ENCODE measurements around the gene CALHM2. TPM values are rescaled to one million over a fixed set of nuclear protein-coding genes. Genes with fewer than 3 reads are reported as not detected.

CALHM2 gene
- polyA plus RNA-seq, 1 of the 3 experiments (the other 2 are of a cell fraction): 0.10 TPM

DNA sequence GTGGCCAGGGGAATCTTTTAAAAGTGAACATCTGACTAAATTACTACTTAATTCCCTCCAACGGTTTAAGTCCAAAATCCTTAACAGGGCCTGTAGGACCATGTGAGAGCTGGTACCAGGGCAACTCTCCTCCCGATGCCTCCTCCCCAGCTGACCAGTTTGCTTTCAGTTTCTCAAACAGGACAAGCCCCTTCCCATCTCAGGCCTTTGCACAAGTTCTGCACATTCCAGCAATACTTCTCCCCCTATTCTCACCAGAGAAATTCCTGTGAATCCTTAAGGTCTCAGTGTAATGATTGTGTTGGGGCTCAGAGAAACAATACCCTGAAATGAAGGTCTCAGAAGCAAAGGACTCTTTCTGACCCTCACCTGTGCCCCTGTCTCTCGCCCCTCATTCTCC, 14.6 kb upstream of the CALHM2 start:
- no peak for TF ChIP-seq FOSL2 (IDR thresholded peaks at IDR 0.05; ENCODE audit: borderline replicate concordance, low read depth)
- TF ChIP-seq EZH2phosphoT487 (IDR thresholded peaks at IDR 0.05; ENCODE audit: borderline replicate concordance, low read depth): no peak
- TF ChIP-seq JUND (IDR thresholded peaks at IDR 0.05): no peak
- TF ChIP-seq FOXJ3 (CRISPR knock-in tag; IDR thresholded peaks at IDR 0.05): no peak
- no peak for TF ChIP-seq NFIC (IDR thresholded peaks at IDR 0.05; ENCODE audit: borderline replicate concordance)
- H3K79me2 ChIP-seq (ENCODE audit: insufficient read depth): no peaks in the 10 kb centered on the region
- ChIA-PET POLR2A (no interaction called here), CTCF (interaction anchor here (1.1 to 2.1 kb wide), 3 partner anchors 11 to 50 kb away, joined by 5 to 8 read pairs (median 7); no protein-coding TSS in a partner anchor)
- no peak overlapping the region for H2AFZ ChIP-seq (ENCODE audit: low read depth)
- no peak overlapping the region for H3K4me3 ChIP-seq (ENCODE audit: low read depth in 2 of 2, low read length in 1 of 2)
- H3K9me2 ChIP-seq: no peaks in the 10 kb centered on the region
- no peaks in the 10 kb centered on the region for H3K36me3 ChIP-seq (replicated peaks in 1 of 2; ENCODE audit: control insufficient read depth in 1 of 2, insufficient read depth in 2 of 2, low read length in 1 of 2)
- no peaks in the 10 kb centered on the region for H3F3A ChIP-seq (replicated peaks; ENCODE audit: insufficient read depth)
- no peaks in the 10 kb centered on the region for H3K4me1 ChIP-seq (ENCODE audit: control insufficient read depth in 1 of 2, insufficient read depth in 2 of 2, low read depth in 1 of 2, low read length in 1 of 2)
- H3K27me3 ChIP-seq (ENCODE audit: insufficient read depth): no peaks in the 10 kb centered on the region
- no peak overlapping the region for H3K4me2 ChIP-seq
- DNase-seq: no peak
- 64% methylated on average over 3 of the region's 3 CpGs for WGBS (ENCODE audit: low lambda C conversion rate)
- no peaks in the 10 kb centered on the region for H3K9me3 ChIP-seq
- H3K27ac ChIP-seq (ENCODE audit: low read depth in 2 of 2, low read length in 1 of 2): no peak overlapping the region
- H4K20me1 ChIP-seq (ENCODE audit: insufficient read depth): no peaks in the 10 kb centered on the region
- H3K9ac ChIP-seq: no peak overlapping the region

DNA sequence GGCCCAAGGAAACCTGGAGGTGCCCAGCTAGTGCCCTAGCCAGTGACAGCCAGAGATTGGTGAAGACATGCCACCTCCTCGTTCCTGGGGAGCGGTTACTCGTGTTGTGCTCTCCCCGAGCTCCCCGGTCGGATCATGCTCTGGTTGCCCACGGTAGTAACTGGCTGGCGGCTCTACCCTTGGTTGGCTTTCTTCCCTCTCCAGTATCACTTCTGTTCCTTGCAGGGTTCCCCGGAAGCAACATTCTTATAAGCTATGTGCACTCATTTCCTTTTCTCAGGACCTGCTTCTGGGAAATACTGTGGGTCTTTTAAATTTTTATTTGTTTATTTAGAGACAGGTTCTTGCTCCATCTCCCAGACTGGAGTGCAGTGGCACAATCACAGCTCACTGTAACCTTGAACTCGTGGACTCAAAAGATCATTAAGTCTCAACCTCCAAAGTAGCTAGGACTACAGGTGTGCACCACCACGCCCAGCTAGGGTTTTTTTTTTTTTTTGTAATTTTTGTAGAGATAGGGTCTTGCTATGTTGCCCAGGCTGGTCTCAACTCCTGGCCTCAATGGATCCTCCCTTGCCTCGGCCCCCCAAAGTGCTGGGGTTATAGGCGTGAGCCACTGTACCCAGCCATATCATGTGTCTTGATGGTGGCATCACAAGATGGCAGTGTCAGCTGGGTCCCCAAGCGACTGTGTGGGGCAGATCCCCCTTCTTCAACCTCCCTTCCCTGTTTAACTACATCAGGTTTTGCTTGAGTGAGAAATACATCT, 13.4 kb upstream of the CALHM2 start:
- H3K36me3 ChIP-seq (replicated peaks in 1 of 2; ENCODE audit: control insufficient read depth in 1 of 2, insufficient read depth in 2 of 2, low read length in 1 of 2): no peaks in the 10 kb centered on the region
- WGBS (ENCODE audit: low lambda C conversion rate): 77% methylated on average over 14 of the region's 14 CpGs
- no peaks in the 10 kb centered on the region for H3K27me3 ChIP-seq (ENCODE audit: insufficient read depth)
- no peak overlapping the region for H3K27ac ChIP-seq (ENCODE audit: low read depth in 2 of 2, low read length in 1 of 2)
- no peak overlapping the region for H3K4me2 ChIP-seq
- H3K4me1 ChIP-seq (ENCODE audit: control insufficient read depth in 1 of 2, insufficient read depth in 2 of 2, low read depth in 1 of 2, low read length in 1 of 2): no peaks in the 10 kb centered on the region
- H3K9me2 ChIP-seq: no peaks in the 10 kb centered on the region
- H3K4me3 ChIP-seq (ENCODE audit: low read depth in 2 of 2, low read length in 1 of 2): no peak overlapping the region
- ChIA-PET POLR2A (no interaction called here), CTCF (interaction anchor here (0.6 to 2.1 kb wide), 5 partner anchors 10 to 1440 kb away, joined by 3 to 8 read pairs (median 4); no protein-coding TSS in a partner anchor)
- no peaks in the 10 kb centered on the region for H4K20me1 ChIP-seq (ENCODE audit: insufficient read depth)
- no peak for DNase-seq
- H3K9ac ChIP-seq: no peak overlapping the region
- no peaks in the 10 kb centered on the region for H3K9me3 ChIP-seq
- no peak overlapping the region for H2AFZ ChIP-seq (ENCODE audit: low read depth)
- H3F3A ChIP-seq (replicated peaks; ENCODE audit: insufficient read depth): no peaks in the 10 kb centered on the region
- TF ChIP-seq FOSL2 (IDR thresholded peaks at IDR 0.05; ENCODE audit: borderline replicate concordance, low read depth): no peak
- H3K79me2 ChIP-seq (ENCODE audit: insufficient read depth): no peaks in the 10 kb centered on the region

DNA sequence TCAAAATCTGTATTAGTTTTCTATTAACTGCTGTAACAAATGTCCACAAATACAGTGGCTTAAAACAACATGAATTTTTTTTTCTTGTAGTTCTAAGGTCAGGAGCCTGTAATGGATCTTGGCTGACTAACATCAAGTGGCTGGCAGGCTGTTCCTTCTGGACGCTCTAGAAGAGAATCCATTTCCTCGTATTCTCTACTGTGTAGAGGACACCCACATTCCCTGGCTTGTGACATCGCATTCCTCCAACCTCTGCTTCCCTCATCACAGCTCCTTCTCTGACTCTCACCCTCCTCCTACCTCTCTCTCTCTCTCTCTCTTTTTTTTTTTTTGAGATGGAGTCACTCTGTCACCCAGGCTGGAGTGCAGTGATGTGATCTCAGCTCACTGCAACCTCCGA, 11.3 kb upstream of the CALHM2 start:
- no peak for DNase-seq
- CTCF ChIA-PET: interaction anchor here (1.2 kb wide), 1 partner anchor 12 kb away, joined by 4 read pairs; no protein-coding TSS in a partner anchor
- Histone ChIP-seq H3F3A (replicated peaks; ENCODE audit: insufficient read depth) (no peaks in the 10 kb centered on the region), H3K4me2 (no peak overlapping the region), H3K27me3 (ENCODE audit: insufficient read depth) (no peaks in the 10 kb centered on the region), H4K20me1 (ENCODE audit: insufficient read depth) (no peaks in the 10 kb centered on the region), H3K9me2 (no peaks in the 10 kb centered on the region), H3K9me3 (no peaks in the 10 kb centered on the region), H3K36me3 (replicated peaks in 1 of 2; ENCODE audit: control insufficient read depth in 1 of 2, insufficient read depth in 2 of 2, low read length in 1 of 2) (no peaks in the 10 kb centered on the region), H3K4me3 (ENCODE audit: low read depth in 2 of 2, low read length in 1 of 2) (no peak overlapping the region), H3K9ac (no peak overlapping the region), H3K27ac (ENCODE audit: low read depth in 2 of 2, low read length in 1 of 2) (no peak overlapping the region), H3K79me2 (ENCODE audit: insufficient read depth) (no peaks in the 10 kb centered on the region), H2AFZ (ENCODE audit: low read depth) (no peak overlapping the region), H3K4me1 (ENCODE audit: control insufficient read depth in 1 of 2, insufficient read depth in 2 of 2, low read depth in 1 of 2, low read length in 1 of 2) (no peaks in the 10 kb centered on the region)
- WGBS (ENCODE audit: low lambda C conversion rate): 73% methylated on average over 4 of the region's 4 CpGs
- POLR2A ChIA-PET: no interaction called here
- TF ChIP-seq YY1 (IDR thresholded peaks at IDR 0.05; ENCODE audit: low read depth): no peak
- no peak for TF ChIP-seq JUND (IDR thresholded peaks at IDR 0.05)
- TF ChIP-seq, protein P1, sequence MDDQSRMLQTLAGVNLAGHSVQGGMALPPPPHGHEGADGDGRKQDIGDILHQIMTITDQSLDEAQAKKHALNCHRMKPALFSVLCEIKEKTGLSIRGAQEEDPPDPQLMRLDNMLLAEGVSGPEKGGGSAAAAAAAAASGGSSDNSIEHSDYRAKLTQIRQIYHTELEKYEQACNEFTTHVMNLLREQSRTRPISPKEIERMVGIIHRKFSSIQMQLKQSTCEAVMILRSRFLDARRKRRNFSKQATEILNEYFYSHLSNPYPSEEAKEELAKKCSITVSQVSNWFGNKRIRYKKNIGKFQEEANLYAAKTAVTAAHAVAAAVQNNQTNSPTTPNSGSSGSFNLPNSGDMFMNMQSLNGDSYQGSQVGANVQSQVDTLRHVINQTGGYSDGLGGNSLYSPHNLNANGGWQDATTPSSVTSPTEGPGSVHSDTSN (IDR thresholded peaks at IDR 0.05): no peak
- TF ChIP-seq, protein P2, sequence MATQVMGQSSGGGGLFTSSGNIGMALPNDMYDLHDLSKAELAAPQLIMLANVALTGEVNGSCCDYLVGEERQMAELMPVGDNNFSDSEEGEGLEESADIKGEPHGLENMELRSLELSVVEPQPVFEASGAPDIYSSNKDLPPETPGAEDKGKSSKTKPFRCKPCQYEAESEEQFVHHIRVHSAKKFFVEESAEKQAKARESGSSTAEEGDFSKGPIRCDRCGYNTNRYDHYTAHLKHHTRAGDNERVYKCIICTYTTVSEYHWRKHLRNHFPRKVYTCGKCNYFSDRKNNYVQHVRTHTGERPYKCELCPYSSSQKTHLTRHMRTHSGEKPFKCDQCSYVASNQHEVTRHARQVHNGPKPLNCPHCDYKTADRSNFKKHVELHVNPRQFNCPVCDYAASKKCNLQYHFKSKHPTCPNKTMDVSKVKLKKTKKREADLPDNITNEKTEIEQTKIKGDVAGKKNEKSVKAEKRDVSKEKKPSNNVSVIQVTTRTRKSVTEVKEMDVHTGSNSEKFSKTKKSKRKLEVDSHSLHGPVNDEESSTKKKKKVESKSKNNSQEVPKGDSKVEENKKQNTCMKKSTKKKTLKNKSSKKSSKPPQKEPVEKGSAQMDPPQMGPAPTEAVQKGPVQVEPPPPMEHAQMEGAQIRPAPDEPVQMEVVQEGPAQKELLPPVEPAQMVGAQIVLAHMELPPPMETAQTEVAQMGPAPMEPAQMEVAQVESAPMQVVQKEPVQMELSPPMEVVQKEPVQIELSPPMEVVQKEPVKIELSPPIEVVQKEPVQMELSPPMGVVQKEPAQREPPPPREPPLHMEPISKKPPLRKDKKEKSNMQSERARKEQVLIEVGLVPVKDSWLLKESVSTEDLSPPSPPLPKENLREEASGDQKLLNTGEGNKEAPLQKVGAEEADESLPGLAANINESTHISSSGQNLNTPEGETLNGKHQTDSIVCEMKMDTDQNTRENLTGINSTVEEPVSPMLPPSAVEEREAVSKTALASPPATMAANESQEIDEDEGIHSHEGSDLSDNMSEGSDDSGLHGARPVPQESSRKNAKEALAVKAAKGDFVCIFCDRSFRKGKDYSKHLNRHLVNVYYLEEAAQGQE (IDR thresholded peaks at IDR 0.05; ENCODE audit: low read depth, low read length): no peak
- TF ChIP-seq FOSL2 (IDR thresholded peaks at IDR 0.05; ENCODE audit: borderline replicate concordance, low read depth): no peak
- no peak for TF ChIP-seq RFX5 (IDR thresholded peaks at IDR 0.05; ENCODE audit: low read length)
- no peak for TF ChIP-seq RAD21 (IDR thresholded peaks at IDR 0.05; ENCODE audit: low read length)
- TF ChIP-seq RXRA (IDR thresholded peaks at IDR 0.05; ENCODE audit: borderline replicate concordance, low read depth): no peak
- TF ChIP-seq POLR2AphosphoS5 (IDR thresholded peaks at IDR 0.05; ENCODE audit: low read depth, low read length): no peak
- TF ChIP-seq GATA2 (CRISPR knock-in tag; IDR thresholded peaks at IDR 0.05): no peak
- no peak for TF ChIP-seq TAF1 (IDR thresholded peaks at IDR 0.05; ENCODE audit: borderline replicate concordance, low read depth, low read length)
- no peak for TF ChIP-seq CTCF (IDR thresholded peaks at IDR 0.05)
